LoVo (cell line): ENCODE measurements around the gene SPAG5.

Experiments
- DNase-seq: peaks from one replicate; pipeline ENCODE4 v3.0.0-alpha.2; 2016; ENCODE audit warnings: low spot score

The SPAG5 gene

GRCh38 chr17:28547096-28547622 is 51.7 kb downstream of the SPAG5 start:
- no peak for DNase-seq

- no peak for DNase-seq
Measured at GRCh38 chr17:28545787-28546415, 52.9 kb downstream of the SPAG5 start.

DNA sequence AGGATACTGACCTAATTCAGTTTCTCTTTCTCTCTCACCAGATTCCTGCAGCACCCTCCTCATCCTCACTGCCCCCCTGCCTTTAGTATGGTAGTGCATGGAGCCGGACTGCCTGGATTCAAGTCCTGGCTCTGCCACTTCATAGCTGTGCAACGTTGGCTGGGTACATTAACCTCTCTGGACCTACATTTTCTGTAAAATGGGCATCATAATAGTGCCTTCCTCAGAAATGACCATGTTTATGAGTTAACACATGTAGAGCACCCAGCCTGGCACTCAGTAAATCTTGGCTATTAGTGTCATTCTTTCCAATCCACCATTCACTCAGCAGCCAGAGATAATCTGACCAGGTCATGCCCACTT is 53.7 kb downstream of the SPAG5 start:
- no peak for DNase-seq

DNA sequence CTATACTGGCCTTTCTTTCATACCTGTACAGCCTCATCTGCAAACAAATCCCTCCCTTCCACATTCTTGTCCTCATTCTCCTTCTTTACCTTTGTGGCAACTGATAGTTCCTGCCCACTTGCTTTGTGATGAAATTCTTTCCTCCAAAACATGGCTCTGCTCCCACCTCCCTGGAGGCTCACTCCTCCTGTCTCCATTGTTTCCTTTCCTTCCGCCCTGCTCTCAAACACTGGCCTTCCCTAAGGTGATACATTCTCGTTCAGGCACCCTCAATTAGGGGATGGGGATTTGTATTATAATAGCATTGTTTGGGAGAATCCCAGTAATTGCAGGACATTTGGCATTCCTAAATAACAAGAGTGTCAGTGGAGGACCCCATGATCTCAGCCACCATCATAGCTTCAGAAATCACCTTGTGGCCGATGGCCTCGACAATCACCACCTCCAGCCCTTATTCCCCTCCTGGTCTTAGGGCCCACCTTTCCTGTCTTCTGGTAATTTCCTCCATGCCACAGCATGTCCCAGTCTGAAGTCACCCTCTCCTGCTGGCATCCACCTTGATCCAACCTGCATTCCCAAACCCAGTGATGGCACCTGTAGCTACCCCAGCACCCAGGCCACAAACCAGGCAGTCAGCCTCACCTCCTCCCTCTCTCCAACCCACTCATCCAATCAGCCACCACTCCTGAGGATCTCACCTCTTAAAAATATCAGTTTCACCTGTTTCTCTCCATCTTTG is 54.3 kb downstream of the SPAG5 start:
- DNase-seq: no peak

- no peak for DNase-seq
Measured at GRCh38 chr17:28541439-28541838, 57.4 kb downstream of the SPAG5 start.

DNA sequence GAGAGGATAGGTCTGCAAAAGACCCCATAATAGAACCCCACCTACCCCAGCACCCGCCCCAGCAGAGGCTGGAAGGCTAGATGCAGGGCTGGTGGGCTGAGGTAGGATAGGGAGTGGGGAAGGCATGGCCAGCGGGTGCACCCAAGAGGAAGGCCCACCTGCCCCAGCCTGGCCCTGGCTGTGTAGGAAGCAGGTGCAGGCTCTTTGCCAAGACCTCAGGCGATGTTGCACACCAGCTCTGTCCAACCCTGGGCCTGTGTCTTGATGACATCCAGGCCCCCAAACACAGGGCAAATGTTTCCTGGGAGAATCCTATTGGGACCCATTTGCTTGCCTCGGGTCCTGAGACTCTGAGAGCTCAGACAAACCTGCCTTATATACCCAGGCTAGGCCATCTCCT is 58.6 kb downstream of the SPAG5 start:
- DNase-seq: no peak

- no peak for DNase-seq
Measured at GRCh38 chr17:28538296-28538895, 60.4 kb downstream of the SPAG5 start.

GRCh38 chr17:28537219-28537610 is 61.6 kb downstream of the SPAG5 start:
- DNase-seq: no peak

- DNase-seq: no peak
Measured at GRCh38 chr17:28536532-28537218, 62.1 kb downstream of the SPAG5 start.

DNA sequence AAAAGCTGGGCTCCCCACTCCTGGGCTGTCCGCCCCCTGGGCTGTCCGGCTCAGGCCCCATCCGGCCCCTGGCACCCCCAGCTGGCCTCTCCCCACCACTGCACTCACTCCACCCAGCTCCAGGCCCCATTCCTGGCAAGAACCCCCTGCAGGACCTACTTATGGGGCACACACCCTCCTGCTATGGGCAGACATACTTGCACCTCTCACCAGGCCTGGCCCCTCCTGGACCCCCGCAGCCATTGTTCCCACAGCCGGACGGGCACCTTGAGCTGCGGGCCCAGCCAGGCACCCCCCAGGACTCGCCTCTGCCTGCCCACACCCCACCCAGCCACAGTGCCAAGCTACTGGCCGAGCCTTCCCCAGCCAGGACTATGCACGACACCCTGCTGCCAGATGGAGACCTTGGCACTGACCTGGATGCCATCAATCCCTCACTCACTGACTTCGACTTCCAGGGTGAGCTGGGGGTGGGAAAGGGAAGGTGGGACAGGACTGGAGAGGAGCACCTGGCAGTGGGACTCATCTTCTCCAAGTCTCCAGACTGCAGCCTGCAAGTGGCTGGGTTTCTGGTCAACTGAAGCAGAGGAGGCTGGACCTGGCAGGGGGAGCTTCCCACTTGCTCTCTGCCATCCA is 64.0 kb downstream of the SPAG5 start:
- DNase-seq: no peak

GRCh38 chr17:28533091-28533807 is 65.6 kb downstream of the SPAG5 start:
- DNase-seq: peak; percentile 11

DNA sequence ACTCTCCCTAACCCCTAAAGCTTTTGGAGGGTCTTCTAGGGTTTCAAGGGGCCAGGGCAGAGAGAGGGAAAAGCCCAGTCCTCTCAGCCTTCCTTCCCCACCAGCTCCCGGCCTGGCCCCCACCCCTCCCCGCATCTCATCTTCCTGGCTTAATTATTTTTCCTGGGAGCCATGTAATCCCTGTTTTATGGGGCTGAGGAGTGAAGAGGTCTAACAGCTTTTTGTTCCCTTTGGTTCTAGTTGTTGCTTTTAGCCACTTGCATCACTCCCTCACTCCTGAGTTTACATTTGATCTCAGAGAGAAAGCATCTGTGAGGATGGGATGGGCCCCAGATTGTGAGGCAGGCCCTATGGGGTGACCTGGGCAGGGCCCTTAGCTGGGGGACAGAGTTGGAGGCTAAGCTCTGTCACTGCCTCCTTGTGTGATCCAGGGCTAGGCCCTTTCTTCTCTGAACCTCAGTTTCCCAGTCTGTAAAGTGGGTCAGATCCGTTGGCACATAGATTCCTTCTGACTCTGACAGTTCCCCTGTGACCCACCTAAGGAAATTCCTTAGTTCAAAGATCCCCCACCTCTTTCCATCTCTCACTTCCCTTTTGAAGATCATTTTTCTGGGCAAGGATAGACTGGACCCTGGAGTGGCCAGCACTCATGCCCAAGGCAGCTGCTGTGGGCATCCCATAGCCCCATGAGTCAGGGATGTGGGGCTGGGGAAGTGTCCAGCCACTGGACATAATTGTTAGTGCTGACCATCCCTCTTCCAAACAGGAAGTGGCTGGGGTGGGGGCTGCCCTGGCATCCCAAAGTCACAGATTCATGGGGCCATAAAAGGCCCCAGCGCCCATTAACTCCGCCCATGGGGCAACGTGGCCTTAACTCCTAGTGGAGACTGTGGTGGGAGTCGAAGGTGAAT is 66.5 kb downstream of the SPAG5 start:
- no peak for DNase-seq

DNA sequence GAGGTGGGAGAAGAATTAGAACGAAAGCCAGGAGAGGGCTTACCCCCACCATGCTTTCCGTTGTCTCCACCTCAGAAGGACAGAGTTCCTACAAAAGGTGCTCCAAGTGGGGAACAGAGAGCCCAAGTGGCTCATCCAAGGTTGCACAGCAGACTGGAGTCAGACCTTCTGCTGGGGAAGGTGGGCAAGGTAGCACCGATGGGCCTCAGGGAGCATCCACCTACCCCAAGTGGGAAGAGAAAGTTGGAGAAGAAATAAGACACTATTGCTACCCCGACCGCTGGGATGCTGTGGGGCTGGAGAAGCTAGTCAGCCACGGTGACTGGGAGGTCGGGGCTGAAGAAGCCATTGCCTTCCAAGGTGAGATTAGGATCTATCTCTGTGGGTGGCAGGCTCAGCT is 67.9 kb downstream of the SPAG5 start:
- no peak for DNase-seq

DNA sequence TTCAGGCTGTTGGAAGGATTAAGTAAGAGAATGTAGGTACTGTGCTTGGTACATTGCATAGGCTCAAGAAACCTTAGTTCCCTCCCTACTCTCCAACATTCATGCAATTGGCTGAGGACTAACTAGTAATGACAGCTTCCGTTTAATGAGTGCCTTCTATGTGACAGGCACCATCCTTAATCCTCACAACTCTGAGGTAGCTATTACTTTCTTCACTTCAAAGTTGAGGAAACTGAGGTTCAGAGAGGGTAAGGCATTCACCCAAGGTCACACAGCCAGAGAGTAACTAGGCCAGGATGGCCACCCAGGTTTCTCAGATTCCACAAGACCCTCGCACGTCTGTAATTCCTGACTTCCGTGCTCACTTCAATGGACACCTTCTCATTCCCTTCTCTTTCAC is 68.6 kb downstream of the SPAG5 start:
- no peak for DNase-seq

- no peak for DNase-seq
Measured at GRCh38 chr17:28529013-28529400, 69.8 kb downstream of the SPAG5 start.

GRCh38 chr17:28528327-28529012 is 70.4 kb downstream of the SPAG5 start:
- peak; percentile 71 for DNase-seq

DNA sequence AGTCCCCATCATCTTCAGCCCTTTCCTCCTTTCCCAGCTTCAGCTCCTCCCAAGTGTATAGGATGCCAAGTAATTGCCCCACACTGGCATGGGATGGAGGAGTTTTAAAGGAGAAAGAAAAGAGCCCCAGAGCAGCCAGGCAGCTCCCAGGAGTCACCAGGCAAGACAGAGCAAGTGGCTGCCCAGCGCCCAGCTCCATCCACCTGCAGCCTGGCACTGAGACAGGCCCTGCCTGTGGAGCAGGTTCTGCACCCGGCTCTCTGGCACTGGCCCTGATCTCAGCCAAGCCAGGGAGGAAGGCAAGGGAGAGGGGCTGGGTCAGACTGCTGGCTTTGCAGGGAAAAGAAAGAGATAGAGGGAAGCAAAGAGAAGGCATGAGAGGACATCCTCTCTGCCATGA is 71.0 kb downstream of the SPAG5 start:
- DNase-seq: no peak
